ENCODE data around the gene DENND2C.

DNA sequence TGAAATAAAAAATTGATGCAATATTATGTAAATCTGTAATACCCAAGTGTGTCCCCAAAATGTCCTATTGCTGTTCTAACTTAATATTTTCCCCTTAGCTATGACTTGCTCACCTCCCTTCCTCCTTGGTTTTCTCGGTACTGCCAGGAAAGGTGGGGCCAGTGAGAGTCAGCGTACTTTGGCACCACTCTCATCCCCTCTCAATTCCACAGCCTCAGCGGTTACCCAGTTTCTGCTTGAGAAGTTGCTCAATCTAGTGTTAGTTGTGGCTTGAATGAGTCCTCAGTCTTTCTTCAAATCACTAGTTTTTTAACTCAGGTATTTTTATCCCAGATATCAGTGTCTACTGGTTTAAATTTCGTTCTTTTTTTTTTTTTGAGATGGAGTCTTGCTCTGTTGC lies 120.7 kb downstream of the DENND2C start:
- TF ChIP-seq, protein P1, sequence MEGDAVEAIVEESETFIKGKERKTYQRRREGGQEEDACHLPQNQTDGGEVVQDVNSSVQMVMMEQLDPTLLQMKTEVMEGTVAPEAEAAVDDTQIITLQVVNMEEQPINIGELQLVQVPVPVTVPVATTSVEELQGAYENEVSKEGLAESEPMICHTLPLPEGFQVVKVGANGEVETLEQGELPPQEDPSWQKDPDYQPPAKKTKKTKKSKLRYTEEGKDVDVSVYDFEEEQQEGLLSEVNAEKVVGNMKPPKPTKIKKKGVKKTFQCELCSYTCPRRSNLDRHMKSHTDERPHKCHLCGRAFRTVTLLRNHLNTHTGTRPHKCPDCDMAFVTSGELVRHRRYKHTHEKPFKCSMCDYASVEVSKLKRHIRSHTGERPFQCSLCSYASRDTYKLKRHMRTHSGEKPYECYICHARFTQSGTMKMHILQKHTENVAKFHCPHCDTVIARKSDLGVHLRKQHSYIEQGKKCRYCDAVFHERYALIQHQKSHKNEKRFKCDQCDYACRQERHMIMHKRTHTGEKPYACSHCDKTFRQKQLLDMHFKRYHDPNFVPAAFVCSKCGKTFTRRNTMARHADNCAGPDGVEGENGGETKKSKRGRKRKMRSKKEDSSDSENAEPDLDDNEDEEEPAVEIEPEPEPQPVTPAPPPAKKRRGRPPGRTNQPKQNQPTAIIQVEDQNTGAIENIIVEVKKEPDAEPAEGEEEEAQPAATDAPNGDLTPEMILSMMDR (IDR thresholded peaks at IDR 0.05; ENCODE audit: poor library complexity, severe bottlenecking) = no peak
- TF ChIP-seq POLR2AphosphoS5 (IDR thresholded peaks at IDR 0.05) = no peak
- TF ChIP-seq EZH2 (IDR thresholded peaks at IDR 0.05; ENCODE audit: borderline replicate concordance, insufficient read depth, low read length, poor library complexity, severe bottlenecking) = no peak
